A549 (cell line): ENCODE data around the gene ZNF423. TPM values are rescaled to one million over a fixed set of nuclear protein-coding genes. Genes with fewer than 3 reads are reported as not detected.

Experiments used
- ATAC-seq, 2 experiments: fragments of 200-7000 bp in 1 of 2; fragments of >200 bp in 1 of 2; cut with Nextera tagmentation in 1 of 2; cut with Tn5 transposase in 1 of 2; 3 replicates each; pipeline versions ENCODE4 v1.8.0 to v1.9.1; 2018 to 2020; ENCODE audit warnings: mild to moderate bottlenecking in 1 of 2, moderate library complexity in 1 of 2
- CTCF ChIA-PET: fragments of 300-600 bp; sonication (Branson Sonifier 250); formaldehyde crosslinking; extraction: SDS; loops from one replicate; lab custom pipeline; 2021; ENCODE audit warnings: antibody characterized with exemption, inconsistent platforms; lab: Yijun Ruan, JAX
- POLR2A ChIA-PET: fragments of 350-600 bp; formaldehyde crosslinking; extraction: SDS; loops from one replicate; lab custom pipeline; 2021; ENCODE audit warnings: antibody characterized with exemption, inconsistent platforms; lab: Yijun Ruan, JAX
- DNase-seq, 2 experiments: peaks; one replicate each; pipeline versions ENCODE4 v3.0.0 to v3.0.0-alpha.2; 2011 to 2016; ENCODE audit warnings: low read depth in 1 of 2, low spot score in 1 of 2
- FAIRE-seq: peaks from 2 replicates; lab custom pipeline; 2011; peaks lifted over from hg19 to GRCh38; lab: Jason Lieb, UNC
- H3K27ac ChIP-seq, 2 experiments: fragments of >200 bp; sonication (Bioruptor Twin); formaldehyde crosslinking; 3 replicates each; pipeline ENCODE4 v1.5.1; 2016 to 2017
- H3K4me1 ChIP-seq: fragments of >200 bp; sonication (Bioruptor Twin); formaldehyde crosslinking; 3 replicates; pipeline ENCODE4 v1.6.1; 2016
- H3K4me2 ChIP-seq: fragments of >200 bp; sonication (Bioruptor Twin); formaldehyde crosslinking; 3 replicates; pipeline ENCODE4 v1.6.1; 2016
- H3K4me3 ChIP-seq: fragments of >200 bp; sonication (Bioruptor Twin); formaldehyde crosslinking; 3 replicates; pipeline ENCODE4 v1.5.1; 2016
- H3K9me3 ChIP-seq: fragments of >200 bp; sonication (Bioruptor Twin); formaldehyde crosslinking; 3 replicates; pipeline ENCODE4 v1.6.1; 2016
- ATOH8 ChIP-seq: fragments of 250-450 bp; sonication (Bioruptor Pico); IDR thresholded peaks from 2 replicates; pipeline ENCODE4 v1.5.0; 2020; ENCODE audit warnings: low read depth, mild to moderate bottlenecking, moderate library complexity
- CBX2 ChIP-seq: fragments of 200-600 bp; sonication (generic); IDR thresholded peaks from 2 replicates; pipeline ENCODE4 v1.6.1; 2016; ENCODE audit warnings: low read depth, mild to moderate bottlenecking, borderline replicate concordance
- CTCF ChIP-seq: fragments of >200 bp; sonication (Bioruptor Twin); formaldehyde crosslinking; IDR thresholded peaks from 3 replicates; pipeline ENCODE4 v1.5.1; 2016
- EHMT2 ChIP-seq: fragments of 200-600 bp; sonication (generic); IDR thresholded peaks from 2 replicates; pipeline ENCODE4 v1.6.1; 2016; ENCODE audit warnings: antibody characterized with exemption, low read depth, mild to moderate bottlenecking, moderate library complexity
- ELK1 ChIP-seq: fragments of 150-350 bp; IDR thresholded peaks from 2 replicates; pipeline ENCODE4 v1.6.1; 2014; ENCODE audit warnings: low read depth, mild to moderate bottlenecking, low read length
- ESRRA ChIP-seq: fragments of 150-350 bp; IDR thresholded peaks from 2 replicates; pipeline ENCODE4 v1.6.1; 2014; ENCODE audit warnings: mild to moderate bottlenecking, low read length, borderline replicate concordance
- FOSL2 ChIP-seq, 2 experiments: fragments of 450-650 bp in 1 of 2; fragments of >200 bp in 1 of 2; sonication (Bioruptor Twin) in 1 of 2; formaldehyde crosslinking; IDR thresholded peaks; 2 replicates each; pipeline versions ENCODE4 v1.5.0 to v1.6.1; 2016 to 2020; ENCODE audit warnings: mild to moderate bottlenecking in 1 of 2, moderate library complexity in 1 of 2
- GATA3 ChIP-seq: IDR thresholded peaks from 2 replicates; pipeline ENCODE4 v1.6.1; 2012; ENCODE audit warnings: borderline replicate concordance
- HMGXB4 ChIP-seq: fragments of 250-450 bp; sonication (Bioruptor Pico); IDR thresholded peaks from 2 replicates; pipeline ENCODE4 v1.5.0; 2021; ENCODE audit warnings: mild to moderate bottlenecking, moderate library complexity, borderline replicate concordance
- HOXB13 ChIP-seq: fragments of 250-450 bp; sonication (Bioruptor Pico); IDR thresholded peaks from 2 replicates; pipeline ENCODE4 v1.5.0; 2020; ENCODE audit warnings: low read depth, mild to moderate bottlenecking, moderate library complexity
- HOXB5 ChIP-seq: fragments of 250-450 bp; sonication (Bioruptor Pico); IDR thresholded peaks from 2 replicates; pipeline ENCODE4 v1.5.0; 2020; ENCODE audit warnings: mild to moderate bottlenecking, moderate library complexity
- JUNB ChIP-seq: fragments of >200 bp; sonication (Bioruptor Twin); formaldehyde crosslinking; IDR thresholded peaks from 2 replicates; pipeline ENCODE4 v1.6.1; 2016
- KDM5A ChIP-seq: fragments of 200-600 bp; sonication (generic); IDR thresholded peaks from 2 replicates; pipeline ENCODE4 v1.6.1; 2016; ENCODE audit warnings: antibody characterized with exemption, mild to moderate bottlenecking
- MAX ChIP-seq: IDR thresholded peaks from 2 replicates; pipeline ENCODE4 v1.6.1; 2012
- MAZ ChIP-seq: fragments of 150-350 bp; IDR thresholded peaks from 2 replicates; pipeline ENCODE4 v1.6.1; 2014; ENCODE audit warnings: antibody characterized with exemption, low read depth, low read length, borderline replicate concordance
- NR3C1 ChIP-seq: fragments of >200 bp; sonication (Bioruptor Twin); formaldehyde crosslinking; IDR thresholded peaks from 3 replicates; pipeline ENCODE4 v1.6.1; 2017
- POLR2A ChIP-seq: IDR thresholded peaks from 2 replicates; pipeline ENCODE4 v1.6.1; 2012; ENCODE audit warnings: mild to moderate bottlenecking, low read length
- POLR2AphosphoS2 ChIP-seq: conservative IDR thresholded peaks from 2 replicates; pipeline ENCODE4 v1.6.1; 2012; ENCODE audit warnings: low read length, improper control_type of control experiment, inconsistent platforms
- RNF2 ChIP-seq: fragments of 200-600 bp; sonication (generic); IDR thresholded peaks from 2 replicates; pipeline ENCODE4 v1.6.1; 2016; ENCODE audit warnings: low read depth, mild to moderate bottlenecking, antibody characterized with exemption, moderate library complexity, borderline replicate concordance
- SMC3 ChIP-seq: fragments of >200 bp; sonication (Bioruptor Twin); formaldehyde crosslinking; IDR thresholded peaks from 3 replicates; pipeline ENCODE4 v1.6.1; 2018; ENCODE audit warnings: inconsistent platforms
- SREBF2 ChIP-seq: fragments of 450-650 bp; IDR thresholded peaks from 2 replicates; pipeline ENCODE4 v1.6.1; 2014; ENCODE audit warnings: mild to moderate bottlenecking, moderate library complexity
- USF2 ChIP-seq: fragments of 450-650 bp; IDR thresholded peaks from 2 replicates; pipeline ENCODE4 v1.6.1; 2014; ENCODE audit warnings: antibody characterized with exemption
- ZFP36 ChIP-seq: fragments of 450-650 bp; IDR thresholded peaks from 2 replicates; pipeline ENCODE4 v1.6.1; 2014; ENCODE audit warnings: borderline replicate concordance; ENCODE audit not compliant: partially characterized antibody
- ZNF302 ChIP-seq: fragments of 250-450 bp; sonication (Bioruptor Pico); IDR thresholded peaks from 2 replicates; pipeline ENCODE4 v1.9.0; 2021; ENCODE audit warnings: inconsistent platforms, mild to moderate bottlenecking, moderate library complexity
- WGBS: methylation state at CpG from one replicate; pipeline ENCODE4 v1.1.6; 2017; ENCODE audit errors: missing lambda C conversion rate; 5-methylcytosine and 5-hydroxymethylcytosine counted together
- polyA plus RNA-seq, 4 experiments: library from polyadenylated mRNA; depleted of rRNA in 3 of 4; stranded (reverse); fragments of >200 nt; fragmentation: RNase III in 1 of 4; extraction: RNeasy Plus Mini Kit Qiagen cat#74134 plus additional on column Dnase treatment in 1 of 4; gene quantifications; 2 replicates in 3 of 4; 3 replicates in 1 of 4; pipeline ENCODE4 v1.2.3, GENCODE V29; 2011 to 2017

ZNF423 gene
- polyA plus RNA-seq, 2 of the 4 experiments (the other 2 are of a cell fraction), result 0.04 to 0.10 TPM

GRCh38 chr16:49653173-49653570, 202.7 kb downstream of the ZNF423 start:
- TF ChIP-seq NR3C1 (no peak), HMGXB4 (CRISPR knock-in tag) (no peak), MAZ (no peak), HOXB5 (CRISPR knock-in tag) (no peak), ZFP36 (no peak), HOXB13 (CRISPR knock-in tag) (no peak), ESRRA (no peak), SMC3 (no peak), CTCF (no peak), JUNB (no peak), ZNF302 (CRISPR knock-in tag) (no peak), RNF2 (no peak), ELK1 (no peak)
- no peak for DNase-seq
- ChIA-PET POLR2A (no interaction called here), CTCF (interaction anchor here (0.6 to 1.7 kb wide), 4 partner anchors 13 to 1023 kb away, joined by 3 to 4 read pairs (median 4); no protein-coding TSS in a partner anchor)
- H3K4me1 ChIP-seq, result no peaks in the 10 kb centered on the region
- H3K4me2 ChIP-seq, result no peak overlapping the region
- no peak overlapping the region for H3K27ac ChIP-seq
- WGBS, result 30% methylated on average over 6 of the region's 6 CpGs
- H3K9me3 ChIP-seq, result peaks cover 9% of the 10 kb centered on the region; the same call in 1 of the 3 replicates
- ATAC-seq, result no peak
- H3K4me3 ChIP-seq, result no peak overlapping the region
- FAIRE-seq, result no peak

GRCh38 chr16:49652456-49653172, 203.3 kb downstream of the ZNF423 start:
- H3K4me3 ChIP-seq, result no peak overlapping the region
- H3K9me3 ChIP-seq, result peaks cover 15% of the 10 kb centered on the region
- DNase-seq (no peak), ATAC-seq (peak; percentile 25 to 36; a peak in 3 of 6 replicates), FAIRE-seq (no peak)
- H3K4me2 ChIP-seq, result peak overlapping the region; percentile 36
- 26% methylated on average over 16 of the region's 23 CpGs for WGBS
- CTCF ChIA-PET, result interaction anchor here (0.6 to 1.7 kb wide), 6 partner anchors 13 to 1371 kb away, joined by 3 to 4 read pairs (median 3); no protein-coding TSS in a partner anchor
- no peaks in the 10 kb centered on the region for H3K4me1 ChIP-seq
- H3K27ac ChIP-seq, result no peak overlapping the region
- POLR2A ChIA-PET, result no interaction called here
- TF ChIP-seq EHMT2, result no peak
- TF ChIP-seq HOXB13 (CRISPR knock-in tag), result no peak
- no peak for TF ChIP-seq POLR2AphosphoS2
- TF ChIP-seq SREBF2, result no peak
- TF ChIP-seq POLR2A, result no peak
- TF ChIP-seq KDM5A, result no peak
- TF ChIP-seq RNF2, result no peak
- no peak for TF ChIP-seq CTCF
- no peak for TF ChIP-seq ELK1
- TF ChIP-seq ZFP36, result no peak
- TF ChIP-seq CBX2, result no peak
- TF ChIP-seq SMC3, result no peak
- TF ChIP-seq GATA3, result no peak
- TF ChIP-seq ATOH8 (CRISPR knock-in tag), result no peak
- no peak for TF ChIP-seq USF2
- TF ChIP-seq MAX, result no peak
- no peak for TF ChIP-seq FOSL2 (IDR thresholded peaks at IDR 0.05)
- TF ChIP-seq FOSL2 (CRISPR knock-in tag; IDR thresholded peaks at IDR 0.05), result no peak
